ACC112 (cell line): ENCODE data around the gene ZNF496.
A peak's percentile ranks its signal among the peaks of the same experiment; 100 is the strongest.
"Not testable (repeated sequence)": the region's sequence is repeated elsewhere in the genome, so short reads cannot be mapped to it uniquely, and the experiment has no call there.

Experiments
- H2AFZ ChIP-seq: fragments of 200-600 bp; sonication (generic); one replicate; pipeline ENCODE4 v1.6.0; 2017; ENCODE audit warnings: antibody characterized with exemption, low read length; ENCODE audit not compliant: unreplicated experiment
- H3K27ac ChIP-seq: fragments of 200-600 bp; sonication (generic); 2 replicates; pipeline ENCODE4 v1.5.1; 2014; ENCODE audit warnings: low read depth, mild to moderate bottlenecking, antibody characterized with exemption, low read length, moderate library complexity
- H3K27me3 ChIP-seq: fragments of 200-600 bp; sonication (generic); 2 replicates; pipeline ENCODE4 v1.6.1; 2014; ENCODE audit warnings: mild to moderate bottlenecking, antibody characterized with exemption, low read length, moderate library complexity, mixed read lengths; ENCODE audit not compliant: insufficient read depth
- H3K36me3 ChIP-seq: fragments of 200-600 bp; sonication (generic); 2 replicates; pipeline ENCODE4 v1.6.1; 2016; ENCODE audit warnings: mild to moderate bottlenecking, antibody characterized with exemption, low read length, moderate library complexity, mixed read lengths; ENCODE audit not compliant: insufficient read depth
- H3K4me1 ChIP-seq: fragments of 200-600 bp; sonication (generic); one replicate; pipeline ENCODE4 v1.6.1; 2016; ENCODE audit warnings: low read length, mixed read lengths; ENCODE audit not compliant: insufficient read depth, unreplicated experiment, control insufficient read depth
- H3K4me3 ChIP-seq: fragments of 200-600 bp; sonication (generic); 2 replicates; pipeline ENCODE4 v1.5.1; 2014; ENCODE audit warnings: mild to moderate bottlenecking, low read depth, low read length
- H3K79me2 ChIP-seq: fragments of 200-600 bp; sonication (generic); one replicate; pipeline ENCODE4 v1.6.0; 2016; ENCODE audit warnings: low read length; ENCODE audit not compliant: control insufficient read depth, unreplicated experiment, insufficient read depth

Gene ZNF496

GRCh38 chr1:247331525-247332214, at the start of gene ZNF496:
ZNF496 (minus strand) TSS chr1:247331867; CDS start chr1:247329578, 2,289 bp downstream.
- Histone ChIP-seq H2AFZ (peak within 1 kb of the TSS; percentile 39), H3K79me2 (peaks cover 48% of the 10 kb centered on the region), H3K27me3 (no peaks in the 10 kb centered on the region), H3K27ac (peak within 1 kb of the TSS; percentile 63; the same call in 1 of the 2 replicates), H3K4me1 (peaks cover 17% of the 10 kb centered on the region), H3K36me3 (peaks cover 6% of the 10 kb centered on the region; the same call in 1 of the 2 replicates), H3K4me3 (peak within 1 kb of the TSS; percentile 97)

GRCh38 chr1:247378334-247379073, 46.8 kb upstream of the ZNF496 start:
- Histone ChIP-seq H3K36me3 (no peaks in the 10 kb centered on the region), H3K4me3 (no peak overlapping the region), H3K27me3 (no peaks in the 10 kb centered on the region), H3K4me1 (no peaks in the 10 kb centered on the region), H2AFZ (no peak overlapping the region), H3K79me2 (no peaks in the 10 kb centered on the region), H3K27ac (no peak overlapping the region)

- not testable (repeated sequence) for H3K27ac ChIP-seq, H3K27me3 ChIP-seq, H3K4me3 ChIP-seq, H3K79me2 ChIP-seq, H3K36me3 ChIP-seq, H2AFZ ChIP-seq, H3K4me1 ChIP-seq
These were observed 46.0 kb upstream of the ZNF496 start for GRCh38 chr1:247377656-247378055.

GRCh38 chr1:247376659-247377058, 45.0 kb upstream of the ZNF496 start:
- no peaks in the 10 kb centered on the region for H3K4me1 ChIP-seq
- no peak overlapping the region for H2AFZ ChIP-seq

GRCh38 chr1:247375747-247376146, 44.1 kb upstream of the ZNF496 start:
- H3K27ac ChIP-seq: no peak overlapping the region
- no peaks in the 10 kb centered on the region for H3K36me3 ChIP-seq
- no peaks in the 10 kb centered on the region for H3K4me1 ChIP-seq
- no peak overlapping the region for H3K4me3 ChIP-seq
- no peaks in the 10 kb centered on the region for H3K79me2 ChIP-seq
- H2AFZ ChIP-seq: no peak overlapping the region
- no peaks in the 10 kb centered on the region for H3K27me3 ChIP-seq

More at GRCh38 chr1:247376659-247377058, 45.0 kb upstream of the ZNF496 start:
- Histone ChIP-seq H3K36me3 (no peaks in the 10 kb centered on the region), H3K4me3 (no peak overlapping the region), H3K79me2 (no peaks in the 10 kb centered on the region), H3K27me3 (no peaks in the 10 kb centered on the region), H3K27ac (no peak overlapping the region)

- not testable (repeated sequence) for H2AFZ ChIP-seq, H3K27me3 ChIP-seq, H3K79me2 ChIP-seq, H3K4me3 ChIP-seq, H3K4me1 ChIP-seq, H3K27ac ChIP-seq, H3K36me3 ChIP-seq
These were observed 43.1 kb upstream of the ZNF496 start for GRCh38 chr1:247374651-247375334.

GRCh38 chr1:247373721-247374141, 42.1 kb upstream of the ZNF496 start:
- H2AFZ ChIP-seq: peak overlapping the region; percentile 76
- H3K4me1 ChIP-seq: no peaks in the 10 kb centered on the region
- no peak overlapping the region for H3K27ac ChIP-seq
- no peaks in the 10 kb centered on the region for H3K79me2 ChIP-seq
- H3K27me3 ChIP-seq: no peaks in the 10 kb centered on the region
- no peaks in the 10 kb centered on the region for H3K36me3 ChIP-seq
- H3K4me3 ChIP-seq: peak overlapping the region; percentile 76

- H3K4me3 ChIP-seq: no peak overlapping the region
- H3K79me2 ChIP-seq: no peaks in the 10 kb centered on the region
- no peaks in the 10 kb centered on the region for H3K36me3 ChIP-seq
- H2AFZ ChIP-seq: no peak overlapping the region
- H3K27me3 ChIP-seq: no peaks in the 10 kb centered on the region
- no peak overlapping the region for H3K27ac ChIP-seq
- H3K4me1 ChIP-seq: peaks cover 9% of the 10 kb centered on the region
These were observed 40.2 kb upstream of the ZNF496 start for GRCh38 chr1:247371801-247372259.

GRCh38 chr1:247370786-247371732, 39.4 kb upstream of the ZNF496 start:
- no peak overlapping the region for H2AFZ ChIP-seq
- no peak overlapping the region for H3K4me3 ChIP-seq
- H3K4me1 ChIP-seq: peaks cover 9% of the 10 kb centered on the region
- no peaks in the 10 kb centered on the region for H3K79me2 ChIP-seq
- H3K27me3 ChIP-seq: no peaks in the 10 kb centered on the region
- no peak overlapping the region for H3K27ac ChIP-seq
- H3K36me3 ChIP-seq: no peaks in the 10 kb centered on the region
